Ishikawa (cell line): ENCODE data around the gene SLC25A27.

Source experiments
- CEBPB ChIP-seq: IDR thresholded peaks from 2 replicates; pipeline ENCODE4 v1.6.1; 2012
- CREB1 ChIP-seq: IDR thresholded peaks from 2 replicates; pipeline ENCODE4 v1.6.1; 2012; ENCODE audit warnings: low read depth
- EGR1 ChIP-seq: IDR thresholded peaks from 2 replicates; pipeline ENCODE4 v1.6.1; 2012
- EP300 ChIP-seq: IDR thresholded peaks from 2 replicates; pipeline ENCODE4 v1.6.1; 2012; ENCODE audit warnings: borderline replicate concordance
- FOXM1 ChIP-seq: IDR thresholded peaks from 2 replicates; pipeline ENCODE4 v1.6.1; 2012; ENCODE audit warnings: low read depth, borderline replicate concordance
- NFIC ChIP-seq: IDR thresholded peaks from 2 replicates; pipeline ENCODE4 v1.6.1; 2012
- RAD21 ChIP-seq: IDR thresholded peaks from 2 replicates; pipeline ENCODE4 v1.6.1; 2012; ENCODE audit warnings: low read depth
- TAF1 ChIP-seq: IDR thresholded peaks from 2 replicates; pipeline ENCODE4 v1.6.1; 2012; ENCODE audit warnings: low read depth, mild to moderate bottlenecking
- TCF12 ChIP-seq: IDR thresholded peaks from 2 replicates; pipeline ENCODE4 v1.6.1; 2012; ENCODE audit warnings: low read depth
- TEAD4 ChIP-seq: IDR thresholded peaks from 2 replicates; pipeline ENCODE4 v1.6.1; 2012
- YY1 ChIP-seq: IDR thresholded peaks from 2 replicates; pipeline ENCODE4 v1.6.1; 2012; ENCODE audit warnings: low read depth
- ZBTB7A ChIP-seq: IDR thresholded peaks from 2 replicates; pipeline ENCODE4 v1.6.1; 2012; ENCODE audit warnings: low read depth
- TF ChIP-seq, protein P1 (sequence below): IDR thresholded peaks from 2 replicates; pipeline ENCODE4 v1.6.1; 2012
- TF ChIP-seq, protein P2 (sequence below): IDR thresholded peaks from 2 replicates; pipeline ENCODE4 v1.6.1; 2012
- TF ChIP-seq, protein P3 (sequence below): IDR thresholded peaks from 2 replicates; pipeline ENCODE4 v1.6.1; 2012; ENCODE audit warnings: low read depth, mild to moderate bottlenecking

SLC25A27 gene

GRCh38 chr6:46688117-46688965 lies 35.6 kb downstream of the SLC25A27 start:
- TF ChIP-seq EP300 (no peak), ZBTB7A (no peak), NFIC (no peak), RAD21 (no peak), FOXM1 (no peak)
- TF ChIP-seq, protein P1, sequence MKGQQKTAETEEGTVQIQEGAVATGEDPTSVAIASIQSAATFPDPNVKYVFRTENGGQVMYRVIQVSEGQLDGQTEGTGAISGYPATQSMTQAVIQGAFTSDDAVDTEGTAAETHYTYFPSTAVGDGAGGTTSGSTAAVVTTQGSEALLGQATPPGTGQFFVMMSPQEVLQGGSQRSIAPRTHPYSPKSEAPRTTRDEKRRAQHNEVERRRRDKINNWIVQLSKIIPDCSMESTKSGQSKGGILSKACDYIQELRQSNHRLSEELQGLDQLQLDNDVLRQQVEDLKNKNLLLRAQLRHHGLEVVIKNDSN = no peak

GRCh38 chr6:46688966-46689335 lies 36.2 kb downstream of the SLC25A27 start:
- no peak for TF ChIP-seq TCF12
- TF ChIP-seq CREB1 = no peak
- TF ChIP-seq CEBPB = no peak
- TF ChIP-seq, protein P2, sequence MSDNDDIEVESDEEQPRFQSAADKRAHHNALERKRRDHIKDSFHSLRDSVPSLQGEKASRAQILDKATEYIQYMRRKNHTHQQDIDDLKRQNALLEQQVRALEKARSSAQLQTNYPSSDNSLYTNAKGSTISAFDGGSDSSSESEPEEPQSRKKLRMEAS = no peak
- no peak for TF ChIP-seq YY1
- no peak for TF ChIP-seq TAF1
- no peak for TF ChIP-seq TEAD4
- TF ChIP-seq FOXM1 = no peak

DNA sequence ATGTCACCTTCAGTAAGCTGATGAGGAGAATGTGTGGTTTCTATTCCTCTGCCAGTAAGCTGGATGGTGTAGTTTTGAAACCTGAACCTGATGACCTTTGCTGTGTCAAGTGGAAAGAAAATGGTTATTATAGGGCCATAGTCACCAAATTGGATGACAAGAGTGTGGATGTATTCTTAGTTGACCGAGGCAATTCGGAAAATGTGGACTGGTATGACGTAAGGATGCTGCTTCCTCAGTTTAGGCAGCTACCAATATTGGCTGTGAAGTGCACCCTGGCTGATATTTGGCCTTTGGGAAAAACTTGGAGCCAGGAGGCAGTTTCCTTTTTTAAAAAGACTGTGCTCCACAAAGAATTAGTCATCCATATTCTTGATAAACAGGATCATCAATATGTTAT lies 36.9 kb downstream of the SLC25A27 start:
- TF ChIP-seq NFIC = no peak
- no peak for TF ChIP-seq FOXM1
- no peak for TF ChIP-seq TCF12
- no peak for TF ChIP-seq EGR1
- TF ChIP-seq CREB1 = no peak

GRCh38 chr6:46690141-46690755 lies 37.5 kb downstream of the SLC25A27 start:
- TF ChIP-seq TAF1 = no peak
- TF ChIP-seq, protein P1 = no peak
- TF ChIP-seq EP300 = no peak
- no peak for TF ChIP-seq TEAD4
- TF ChIP-seq ZBTB7A = no peak
- TF ChIP-seq EGR1 = no peak
- no peak for TF ChIP-seq CREB1
- TF ChIP-seq RAD21 = no peak
- TF ChIP-seq YY1 = no peak
- no peak for TF ChIP-seq FOXM1
- TF ChIP-seq CEBPB = no peak
- TF ChIP-seq, protein P2 = no peak
- TF ChIP-seq, protein P3, sequence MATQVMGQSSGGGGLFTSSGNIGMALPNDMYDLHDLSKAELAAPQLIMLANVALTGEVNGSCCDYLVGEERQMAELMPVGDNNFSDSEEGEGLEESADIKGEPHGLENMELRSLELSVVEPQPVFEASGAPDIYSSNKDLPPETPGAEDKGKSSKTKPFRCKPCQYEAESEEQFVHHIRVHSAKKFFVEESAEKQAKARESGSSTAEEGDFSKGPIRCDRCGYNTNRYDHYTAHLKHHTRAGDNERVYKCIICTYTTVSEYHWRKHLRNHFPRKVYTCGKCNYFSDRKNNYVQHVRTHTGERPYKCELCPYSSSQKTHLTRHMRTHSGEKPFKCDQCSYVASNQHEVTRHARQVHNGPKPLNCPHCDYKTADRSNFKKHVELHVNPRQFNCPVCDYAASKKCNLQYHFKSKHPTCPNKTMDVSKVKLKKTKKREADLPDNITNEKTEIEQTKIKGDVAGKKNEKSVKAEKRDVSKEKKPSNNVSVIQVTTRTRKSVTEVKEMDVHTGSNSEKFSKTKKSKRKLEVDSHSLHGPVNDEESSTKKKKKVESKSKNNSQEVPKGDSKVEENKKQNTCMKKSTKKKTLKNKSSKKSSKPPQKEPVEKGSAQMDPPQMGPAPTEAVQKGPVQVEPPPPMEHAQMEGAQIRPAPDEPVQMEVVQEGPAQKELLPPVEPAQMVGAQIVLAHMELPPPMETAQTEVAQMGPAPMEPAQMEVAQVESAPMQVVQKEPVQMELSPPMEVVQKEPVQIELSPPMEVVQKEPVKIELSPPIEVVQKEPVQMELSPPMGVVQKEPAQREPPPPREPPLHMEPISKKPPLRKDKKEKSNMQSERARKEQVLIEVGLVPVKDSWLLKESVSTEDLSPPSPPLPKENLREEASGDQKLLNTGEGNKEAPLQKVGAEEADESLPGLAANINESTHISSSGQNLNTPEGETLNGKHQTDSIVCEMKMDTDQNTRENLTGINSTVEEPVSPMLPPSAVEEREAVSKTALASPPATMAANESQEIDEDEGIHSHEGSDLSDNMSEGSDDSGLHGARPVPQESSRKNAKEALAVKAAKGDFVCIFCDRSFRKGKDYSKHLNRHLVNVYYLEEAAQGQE = no peak
- no peak for TF ChIP-seq NFIC
- TF ChIP-seq TCF12 = no peak

GRCh38 chr6:46690911-46691451 lies 38.2 kb downstream of the SLC25A27 start:
- TF ChIP-seq EGR1 (no peak), FOXM1 (no peak), CREB1 (no peak), NFIC (no peak), ZBTB7A (no peak), TCF12 (no peak), RAD21 (no peak)
- TF ChIP-seq, protein P1 = no peak
- TF ChIP-seq, protein P3 = no peak
- TF ChIP-seq, protein P2 = no peak
